NT2/D1 (cell line): ENCODE results near the gene TRABD2B.

Experiments
- SUZ12 ChIP-seq: IDR thresholded peaks from 2 replicates; pipeline ENCODE4 v1.6.1; 2011; ENCODE audit not compliant: insufficient read length, insufficient read depth; ENCODE audit errors: extremely low read depth
- YY1 ChIP-seq: IDR thresholded peaks from 2 replicates; pipeline ENCODE4 v1.6.1; 2011; ENCODE audit not compliant: insufficient read length, insufficient read depth
- ZNF274 ChIP-seq: IDR thresholded peaks from 2 replicates; pipeline ENCODE4 v1.6.1; 2011; ENCODE audit warnings: mild to moderate bottlenecking, low read depth, low read length

GRCh38 chr1:47849005-47849521 is 148.1 kb downstream of the TRABD2B start:
- TF ChIP-seq YY1: no peak
- no peak for TF ChIP-seq ZNF274
- TF ChIP-seq SUZ12: no peak
